Tibial nerve (tissue), 4 donors: ENCODE data around the gene NFILZ. TPM values are rescaled to one million over a fixed set of nuclear protein-coding genes. Genes with fewer than 3 reads are reported as not detected.

Experiments
- DNase-seq, 2 donors: peaks; one replicate each; pipeline ENCODE4 v3.0.0-alpha.2; 2019; ENCODE audit warnings: low spot score in 2 of 2
- H3K27ac ChIP-seq, 4 donors: fragments of 200-600 bp; sonication (generic) in 3 of 4; one replicate each; pipeline ENCODE4 v1.5.1; 2017 to 2019; ENCODE audit warnings: mild to moderate bottlenecking in 1 of 4
- H3K27me3 ChIP-seq, 2 donors: fragments of 200-600 bp; sonication (generic) in 1 of 2; one replicate each; pipeline versions ENCODE4 v1.5.1 to v1.6.0; 2017 to 2019
- H3K36me3 ChIP-seq, 3 donors: fragments of 200-600 bp; sonication (generic); one replicate each; pipeline ENCODE4 v1.5.1; 2018 to 2019
- H3K4me1 ChIP-seq, 4 donors: fragments of 200-600 bp; sonication (generic) in 3 of 4; one replicate each; pipeline ENCODE4 v1.5.1; 2017 to 2019
- H3K4me3 ChIP-seq, 4 donors: fragments of 200-600 bp; sonication (generic) in 3 of 4; one replicate each; pipeline ENCODE4 v1.5.1; 2017 to 2019; ENCODE audit warnings: mild to moderate bottlenecking in 1 of 4, moderate library complexity in 1 of 4
- H3K9me3 ChIP-seq, 4 donors: fragments of 200-600 bp; sonication (generic) in 3 of 4; one replicate each; pipeline ENCODE4 v1.5.1; 2017 to 2019
- CTCF ChIP-seq, 5 experiments: fragments of 200-600 bp in 3 of 5; fragments of 450-650 bp in 2 of 5; sonication (generic) in 3 of 5; IDR thresholded peaks; one replicate each; pipeline ENCODE4 v1.5.1; 2016 to 2019; ENCODE audit warnings: antibody characterized with exemption in 5 of 5, mild to moderate bottlenecking in 3 of 5, moderate library complexity in 2 of 5
- EP300 ChIP-seq, 2 donors: sonication (generic); formaldehyde crosslinking; IDR thresholded peaks; one replicate each; pipeline ENCODE4 v1.6.1; 2017; ENCODE audit warnings: antibody characterized with exemption in 2 of 2, mild to moderate bottlenecking in 1 of 2
- POLR2A ChIP-seq, 2 donors: fragments of 450-650 bp; IDR thresholded peaks; one replicate each; pipeline ENCODE4 v1.6.1; 2017; ENCODE audit warnings: antibody characterized with exemption in 2 of 2, mild to moderate bottlenecking in 2 of 2, moderate library complexity in 2 of 2
- WGBS, 2 donors: methylation state at CpG; one replicate each; pipeline ENCODE4 v1.1.5; 2018; 5-methylcytosine and 5-hydroxymethylcytosine counted together
- total RNA-seq, 4 donors: library from RNA; depleted of rRNA; stranded (reverse); fragments of >200 nt; gene quantifications; one replicate each; pipeline ENCODE4 v1.1.0, GENCODE V29; 2016

NFILZ gene
- total RNA-seq, 4 donors from 2014 or later = not detected

- no peak for DNase-seq
- TF ChIP-seq EP300 (IDR thresholded peaks at IDR 0.05) = no peak
- no peak for TF ChIP-seq POLR2A (IDR thresholded peaks at IDR 0.05)
- no peak for TF ChIP-seq CTCF (IDR thresholded peaks at IDR 0.05)
- WGBS, 2 donors = 78 to 80% methylated on average over 5 of the region's 5 CpGs
- Histone ChIP-seq H3K27ac (no peak overlapping the region), H3K4me3 (no peak overlapping the region), H3K4me1 (peaks cover 0 to 8% (median 0%) of the 10 kb centered on the region in 4 donors), H3K36me3 (no peaks in the 10 kb centered on the region), H3K9me3 (no peaks in the 10 kb centered on the region), H3K27me3 (peaks cover 0 to 4% of the 10 kb centered on the region in 2 donors)
These were observed 27.4 kb downstream of the NFILZ start for GRCh38 chr19:8657869-8658268.

GRCh38 chr19:8659905-8660304, 29.5 kb downstream of the NFILZ start:
- Histone ChIP-seq H3K4me3 (no peak overlapping the region), H3K27me3 (peaks cover 0 to 9% of the 10 kb centered on the region in 2 donors), H3K9me3 (no peaks in the 10 kb centered on the region), H3K27ac (no peak overlapping the region), H3K4me1 (no peaks in the 10 kb centered on the region), H3K36me3 (no peaks in the 10 kb centered on the region)
- 56 to 66% methylated on average over 5 to 7 of the region's 7 CpGs for WGBS, 2 donors
- TF ChIP-seq POLR2A (IDR thresholded peaks at IDR 0.05) (no peak), EP300 (IDR thresholded peaks at IDR 0.05) (no peak), CTCF (IDR thresholded peaks at IDR 0.05) (no peak)
- DNase-seq = no peak

- DNase-seq = no peak
- TF ChIP-seq EP300 (IDR thresholded peaks at IDR 0.05) (no peak), POLR2A (IDR thresholded peaks at IDR 0.05) (no peak), CTCF (IDR thresholded peaks at IDR 0.05) (no peak)
- Histone ChIP-seq H3K9me3 (no peaks in the 10 kb centered on the region), H3K4me1 (no peaks in the 10 kb centered on the region), H3K27ac (no peak overlapping the region), H3K27me3 (peaks cover 0 to 9% of the 10 kb centered on the region in 2 donors), H3K4me3 (no peak overlapping the region), H3K36me3 (no peaks in the 10 kb centered on the region)
- 80% methylated on average over 4 of the region's 4 CpGs for WGBS, 2 donors
These were observed 31.8 kb downstream of the NFILZ start for GRCh38 chr19:8662263-8662662.

- Histone ChIP-seq H3K27me3 (peaks cover 0 to 9% of the 10 kb centered on the region in 2 donors), H3K4me1 (no peaks in the 10 kb centered on the region), H3K27ac (no peak overlapping the region), H3K9me3 (peaks cover 0 to 10% (median 0%) of the 10 kb centered on the region in 4 donors), H3K36me3 (no peaks in the 10 kb centered on the region), H3K4me3 (no peak overlapping the region)
- 35 to 37% methylated on average over 21 to 22 of the region's 22 CpGs for WGBS, 2 donors
- DNase-seq = no peak
- TF ChIP-seq POLR2A (IDR thresholded peaks at IDR 0.05) (no peak), CTCF (IDR thresholded peaks at IDR 0.05) (no peak), EP300 (IDR thresholded peaks at IDR 0.05) (no peak)
These were observed 33.7 kb downstream of the NFILZ start for GRCh38 chr19:8663920-8664670.

GRCh38 chr19:8664671-8665057, 34.2 kb downstream of the NFILZ start:
- no peak overlapping the region for H3K4me3 ChIP-seq
- no peak overlapping the region for H3K27ac ChIP-seq

More at GRCh38 chr19:8664671-8665057, 34.2 kb downstream of the NFILZ start:
- TF ChIP-seq CTCF (IDR thresholded peaks at IDR 0.05) (no peak), POLR2A (IDR thresholded peaks at IDR 0.05) (no peak), EP300 (IDR thresholded peaks at IDR 0.05) (no peak)
- peaks cover 0 to 5% of the 10 kb centered on the region in 2 donors for H3K27me3 ChIP-seq
- no peaks in the 10 kb centered on the region for H3K36me3 ChIP-seq
- no peak for DNase-seq
- no peaks in the 10 kb centered on the region for H3K4me1 ChIP-seq
- peaks cover 0 to 10% (median 0%) of the 10 kb centered on the region in 4 donors for H3K9me3 ChIP-seq
- WGBS, 2 donors = 57 to 84% methylated on average over 4 of the region's 4 CpGs
